Cerebellar cortex (tissue), 1 donor: Measurements from ENCODE around the gene SDK2.

Experiments used
- DNase-seq: peaks from one replicate; pipeline ENCODE4 v3.0.0-alpha.2; 2015; ENCODE audit warnings: low spot score

The SDK2 gene

GRCh38 chr17:73586921-73587602, 57.2 kb downstream of the SDK2 start:
- no peak for DNase-seq

DNA sequence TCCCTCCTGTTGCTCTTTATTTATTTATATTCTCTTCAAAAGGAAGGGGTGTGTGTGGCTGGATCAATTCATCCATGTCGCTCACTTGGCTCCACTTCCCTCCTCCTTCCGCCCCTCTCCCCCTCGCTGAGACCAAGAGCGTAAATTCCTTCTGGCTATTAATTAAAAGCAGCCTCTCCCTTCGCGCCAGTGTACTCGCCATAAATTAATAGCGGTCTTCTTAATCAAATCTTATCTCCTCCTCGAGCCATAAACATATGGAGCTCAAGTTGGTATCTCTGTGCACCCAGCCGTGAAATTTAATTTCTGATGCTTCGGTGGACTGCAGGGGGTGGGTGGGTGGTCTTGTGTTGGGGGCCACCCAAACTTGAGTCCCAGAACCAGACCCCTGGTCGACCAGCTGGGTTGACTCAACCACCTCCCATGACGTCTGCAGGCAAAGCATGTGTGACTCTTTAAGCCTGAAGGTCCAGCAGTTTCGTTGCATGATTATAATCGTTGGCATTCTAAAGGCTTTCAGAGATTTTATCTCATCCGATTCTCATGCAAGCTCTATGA, 57.9 kb downstream of the SDK2 start:
- no peak for DNase-seq

DNA sequence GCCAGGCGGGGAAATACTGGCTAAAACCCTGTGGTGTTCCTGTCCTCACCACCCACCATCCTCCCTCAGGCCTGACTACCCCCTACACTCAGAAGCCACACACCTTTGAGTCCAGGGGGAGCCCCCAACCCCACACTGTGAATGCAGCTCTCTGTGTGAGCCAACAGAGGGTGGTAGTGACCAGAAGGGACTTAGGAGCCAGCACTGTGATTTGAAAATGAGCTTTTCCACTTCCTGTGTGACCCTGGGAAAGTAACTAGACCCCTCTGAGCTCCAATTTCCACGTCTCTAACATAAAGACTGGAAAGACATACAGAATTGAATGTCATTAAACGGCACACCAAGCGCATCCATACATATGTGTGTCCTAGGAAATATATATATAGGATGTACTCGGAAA, 58.7 kb downstream of the SDK2 start:
- no peak for DNase-seq

GRCh38 chr17:73584987-73585386, 59.3 kb downstream of the SDK2 start:
- no peak for DNase-seq

DNA sequence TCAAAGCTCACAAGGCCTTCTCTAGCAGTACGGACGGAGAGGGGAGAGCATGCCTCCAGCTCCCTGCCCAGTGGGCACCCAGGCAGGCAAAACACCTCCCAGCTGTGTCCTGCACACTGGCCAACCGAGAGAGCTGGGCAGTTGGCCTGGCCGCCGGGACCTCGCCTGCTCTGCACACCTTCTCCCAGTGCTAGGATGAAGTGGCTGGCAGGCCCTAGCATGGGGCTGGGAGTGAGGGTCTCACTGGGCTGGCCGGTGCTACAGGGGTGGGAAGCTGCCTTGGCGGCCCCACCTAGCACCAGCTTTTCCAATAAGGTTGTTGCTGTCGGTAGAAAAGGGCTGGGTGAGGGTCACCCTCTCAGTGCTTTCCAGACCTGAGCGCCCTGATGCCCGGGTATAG, 60.2 kb downstream of the SDK2 start:
- DNase-seq = no peak

- DNase-seq = no peak
These were observed 61.4 kb downstream of the SDK2 start for GRCh38 chr17:73582821-73583220.

DNA sequence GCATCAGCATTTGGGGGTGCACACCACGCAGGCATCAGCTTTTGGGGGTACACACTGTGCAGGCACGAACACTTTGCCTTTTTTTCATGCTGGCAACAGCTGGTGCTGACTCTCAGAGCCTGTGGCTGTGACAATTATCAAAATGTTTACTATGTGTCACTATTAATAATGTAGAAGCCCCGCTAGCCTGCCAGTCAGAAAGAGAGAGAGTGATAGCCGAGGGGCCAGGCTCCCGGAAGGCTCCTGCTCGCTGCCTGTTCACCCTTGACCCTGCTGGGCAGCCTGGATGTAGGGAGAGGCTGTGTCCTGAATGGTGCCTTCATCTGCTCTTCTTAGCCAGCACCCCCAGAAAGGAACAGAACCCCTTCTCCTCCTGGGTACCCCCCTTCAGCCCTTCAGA, 61.9 kb downstream of the SDK2 start:
- no peak for DNase-seq

DNA sequence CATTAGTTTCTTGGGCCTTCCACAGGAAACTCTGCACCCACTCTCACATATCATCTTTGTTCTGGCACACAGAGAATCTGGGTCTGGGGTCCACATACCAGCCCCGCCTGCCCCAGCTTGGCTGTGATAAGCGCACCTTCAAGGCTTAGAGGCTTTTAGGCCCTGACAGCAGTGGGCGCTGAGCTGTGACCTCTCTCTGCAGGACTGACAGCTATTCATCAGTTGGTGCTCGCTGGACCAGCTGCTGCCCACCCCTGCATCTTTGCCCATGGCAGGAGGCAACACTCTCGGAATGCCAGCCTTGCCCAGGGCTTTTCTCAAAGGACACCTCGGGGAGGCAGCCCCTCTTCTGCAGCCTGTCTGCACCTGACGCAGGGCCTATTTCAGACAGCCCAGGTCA, 62.9 kb downstream of the SDK2 start:
- DNase-seq = no peak

DNA sequence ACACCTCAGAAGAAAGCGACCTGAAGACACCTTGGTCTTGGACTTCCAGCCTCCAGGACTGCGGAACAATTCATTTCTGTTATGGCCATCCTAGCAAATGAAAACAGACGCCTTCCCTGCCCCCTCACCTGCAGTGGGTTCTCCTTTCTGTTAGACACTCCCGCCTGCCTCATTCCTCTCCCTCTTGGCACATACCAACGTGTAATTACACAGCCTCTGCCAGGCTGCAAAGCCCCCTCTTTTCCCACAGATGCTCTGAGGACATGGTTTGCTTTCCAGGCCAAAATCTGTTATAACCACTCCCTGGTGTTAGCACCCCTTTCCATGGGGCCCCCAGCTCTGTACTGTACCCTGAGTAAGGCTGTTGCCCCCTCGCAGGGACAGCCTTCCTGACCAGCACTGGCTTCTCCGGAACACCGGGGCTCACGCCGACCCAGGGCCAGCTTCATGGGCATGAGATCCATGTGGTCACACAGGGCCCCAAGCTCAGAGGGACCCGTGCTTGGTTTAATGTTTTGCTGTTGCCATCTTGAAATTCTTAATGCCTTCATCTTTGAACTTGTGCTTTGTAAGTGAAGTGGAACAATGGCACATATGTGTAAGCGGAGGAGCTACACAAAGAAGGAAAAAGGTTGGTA, 64.1 kb downstream of the SDK2 start:
- no peak for DNase-seq

DNA sequence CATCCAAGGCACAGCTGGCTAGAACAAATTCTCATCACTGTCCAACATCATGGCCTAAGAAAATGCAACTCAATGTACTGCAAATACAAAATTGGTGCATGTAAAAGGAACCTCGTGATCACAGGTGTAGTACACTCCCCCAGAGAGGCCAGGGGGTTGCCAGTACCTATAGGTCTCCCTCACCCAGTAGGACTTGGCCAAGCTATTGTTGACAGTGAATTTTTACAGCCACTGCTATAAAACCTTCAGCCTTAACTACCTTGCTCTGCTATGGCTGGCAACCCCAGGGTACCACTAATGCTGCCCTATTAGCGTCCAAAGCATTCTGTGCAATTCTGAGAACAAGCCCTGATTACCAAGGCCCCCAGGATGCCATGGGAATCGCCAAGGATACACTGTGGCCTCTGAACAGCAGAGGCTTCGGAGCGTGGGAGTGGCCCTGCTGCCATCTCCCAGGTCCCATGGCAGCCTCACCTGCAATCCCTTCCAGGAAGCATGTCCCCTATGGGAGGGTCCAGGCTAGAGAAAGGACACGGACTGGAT, 67.6 kb downstream of the SDK2 start:
- DNase-seq = no peak

DNA sequence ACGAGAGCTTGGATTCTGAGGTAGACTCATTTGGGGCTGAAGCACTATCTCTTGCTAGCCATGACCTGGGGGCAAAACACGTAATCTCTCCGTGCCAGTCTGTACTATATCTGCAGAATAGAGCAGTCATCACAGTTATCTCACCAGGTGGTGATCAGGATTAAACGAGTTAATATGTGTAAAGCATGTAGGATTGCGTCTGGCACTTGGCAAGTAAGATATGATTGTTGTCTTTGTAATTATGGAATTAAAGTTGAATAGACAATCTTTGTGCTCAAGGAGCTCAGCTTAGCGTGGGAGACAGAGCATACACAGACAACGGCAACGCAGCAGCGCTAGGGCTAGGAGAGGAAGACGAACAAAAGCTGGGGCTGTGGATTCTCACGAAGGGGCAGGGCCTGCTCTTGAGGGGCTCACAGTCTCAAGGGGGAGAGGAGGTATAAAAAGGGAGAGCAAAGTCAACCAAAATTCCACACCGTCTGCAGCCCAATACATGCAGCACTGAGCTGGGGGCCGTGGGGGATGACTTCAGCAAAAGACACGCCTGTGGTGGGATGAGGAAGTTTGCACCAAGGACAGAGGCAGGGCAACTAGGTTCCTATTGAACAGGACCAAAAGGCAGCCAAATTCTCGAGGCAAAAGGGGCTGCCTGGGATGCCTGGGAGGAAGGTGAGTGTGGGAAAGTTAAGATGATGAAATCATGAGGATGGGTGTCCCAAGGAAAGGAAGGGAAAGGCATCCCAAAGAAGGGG, 68.6 kb downstream of the SDK2 start:
- DNase-seq = no peak

DNA sequence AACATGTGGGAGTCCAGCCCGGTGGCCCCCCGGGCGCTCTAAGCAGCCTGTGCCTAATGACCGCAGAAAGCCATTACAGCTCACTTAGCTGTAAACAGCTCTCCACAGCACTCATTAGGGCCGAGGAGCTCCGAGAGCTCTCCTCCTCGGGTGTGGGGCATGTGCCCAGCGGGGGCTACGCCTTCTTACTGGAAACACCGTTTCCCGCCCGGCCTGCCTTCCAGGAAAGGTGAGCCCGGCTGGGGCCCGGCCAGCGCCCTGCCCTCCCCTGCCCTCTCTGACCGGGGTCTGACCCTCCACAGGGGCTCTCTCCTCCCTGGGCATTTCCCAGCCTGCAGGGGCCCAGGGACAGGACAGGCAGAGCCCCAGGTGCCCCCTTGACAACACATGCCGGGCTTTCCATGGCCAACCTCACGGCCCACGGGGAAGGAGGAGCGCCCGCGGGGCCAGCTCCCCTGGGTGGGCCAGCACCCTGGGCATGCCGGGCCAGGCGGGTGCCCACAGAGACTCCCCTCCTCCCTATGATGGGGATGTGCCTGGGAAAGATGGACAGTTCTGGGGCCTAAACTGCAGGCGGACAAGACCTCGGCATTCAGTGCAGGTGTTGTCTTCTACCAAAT, 72.6 kb downstream of the SDK2 start:
- DNase-seq = no peak

DNA sequence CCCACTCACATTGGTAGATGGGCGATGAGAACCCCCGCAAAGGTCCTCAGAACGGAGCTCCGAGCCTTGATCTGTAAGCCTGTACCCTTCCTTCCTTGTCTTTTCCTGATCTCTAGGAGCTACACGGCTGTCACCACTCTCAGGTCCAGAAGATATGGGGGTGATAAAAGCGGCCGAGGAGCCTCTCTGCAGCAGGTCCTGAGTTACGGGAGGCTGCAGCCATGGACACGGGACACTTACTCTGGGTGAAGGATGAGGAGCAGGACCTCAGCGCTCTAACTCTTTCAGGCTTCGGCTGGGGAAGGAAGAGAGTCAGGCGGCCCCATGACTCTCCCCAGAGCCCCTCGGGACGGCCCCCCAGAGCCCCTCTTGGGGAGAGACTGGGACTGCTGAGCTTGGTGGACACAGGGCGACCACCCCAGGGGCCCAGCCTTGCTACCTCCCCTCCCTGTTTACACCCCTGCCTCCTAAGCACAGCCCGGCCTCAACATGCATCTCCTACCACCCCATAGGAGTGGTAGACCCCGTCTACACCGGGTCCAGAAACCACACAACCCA, 74.4 kb downstream of the SDK2 start:
- no peak for DNase-seq

GRCh38 chr17:73568934-73569333, 75.3 kb downstream of the SDK2 start:
- DNase-seq = no peak

DNA sequence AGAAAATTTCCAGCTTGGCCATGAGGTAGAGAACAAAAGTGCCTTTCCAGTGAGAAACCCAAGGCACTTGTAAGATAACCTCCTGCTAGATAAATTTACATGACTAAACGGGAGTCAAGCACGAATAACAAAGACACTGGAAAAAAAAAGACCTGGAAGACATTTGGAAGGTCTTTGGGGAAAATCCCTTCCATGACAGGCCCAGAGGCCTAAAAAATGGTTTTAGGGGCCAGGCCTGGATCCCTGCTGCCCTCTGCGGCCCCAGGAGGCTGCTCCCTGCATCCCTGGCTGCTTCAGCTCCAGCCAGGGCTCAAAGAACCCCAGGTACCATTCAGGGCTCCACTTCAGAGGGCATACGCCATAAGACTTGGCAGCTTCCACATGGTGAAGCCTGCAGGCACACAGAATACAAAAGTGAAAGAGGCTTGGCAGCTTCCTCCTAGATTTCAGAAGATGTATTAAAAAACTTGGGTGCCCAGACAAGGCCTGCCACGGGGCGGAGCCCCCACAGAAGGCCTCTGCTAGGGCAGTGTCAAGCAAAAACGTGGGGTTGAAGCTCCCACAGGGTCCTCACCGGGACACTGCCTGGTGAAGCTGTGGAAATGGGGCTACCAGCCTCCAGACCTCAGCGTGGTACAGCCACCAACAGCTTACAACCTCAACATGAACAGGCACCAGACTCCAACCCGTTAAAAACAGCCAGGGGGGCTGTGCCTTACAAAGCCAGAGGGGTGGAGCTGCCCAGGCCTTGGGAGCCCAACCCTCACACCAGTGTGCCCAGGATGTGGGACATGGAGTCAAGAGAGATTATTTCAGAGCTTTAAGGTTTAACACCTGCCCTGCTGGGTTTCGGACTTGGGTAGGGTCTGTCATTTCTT, 77.1 kb downstream of the SDK2 start:
- DNase-seq = no peak

GRCh38 chr17:73564843-73565242, 79.4 kb downstream of the SDK2 start:
- DNase-seq = no peak

DNA sequence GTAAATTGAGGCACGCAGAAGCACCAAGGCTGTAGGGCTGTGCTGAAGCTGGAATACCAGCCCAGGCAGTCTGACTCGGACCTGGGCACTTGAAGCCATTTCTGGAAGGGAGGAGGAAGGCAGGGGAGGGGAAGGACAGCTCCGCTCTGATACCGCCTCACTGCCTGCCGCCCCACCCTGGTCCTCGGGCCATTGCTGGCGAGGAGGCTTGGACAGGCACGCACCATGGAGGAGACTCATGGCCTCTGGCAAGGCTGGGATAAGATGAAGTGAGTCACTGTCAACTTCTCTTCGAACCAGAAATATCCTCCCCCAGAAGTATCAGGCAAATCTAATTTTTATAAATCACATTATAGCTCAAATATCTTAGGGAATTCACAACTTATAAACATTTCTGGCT, 81.3 kb downstream of the SDK2 start:
- DNase-seq = no peak

GRCh38 chr17:73561111-73561510, 83.1 kb downstream of the SDK2 start:
- DNase-seq = no peak

DNA sequence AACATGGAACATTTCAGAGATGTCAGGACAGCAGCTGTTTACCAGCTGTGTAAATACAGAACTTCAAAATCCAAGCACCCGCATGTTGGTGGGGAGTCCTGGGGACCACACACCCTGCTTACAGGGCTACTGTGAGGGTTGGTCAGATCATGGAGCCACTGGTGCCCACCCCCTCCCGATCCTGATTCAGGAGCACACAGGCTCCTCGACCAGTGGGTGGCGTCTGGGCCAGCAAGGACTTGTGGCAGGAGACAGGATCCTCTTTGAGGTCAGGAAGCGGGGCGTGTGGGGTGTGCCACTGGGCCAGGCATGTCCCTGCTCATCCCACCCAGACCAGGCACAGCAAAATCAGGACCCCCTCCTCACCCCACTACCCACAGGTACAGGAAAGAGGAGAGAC, 83.6 kb downstream of the SDK2 start:
- no peak for DNase-seq

DNA sequence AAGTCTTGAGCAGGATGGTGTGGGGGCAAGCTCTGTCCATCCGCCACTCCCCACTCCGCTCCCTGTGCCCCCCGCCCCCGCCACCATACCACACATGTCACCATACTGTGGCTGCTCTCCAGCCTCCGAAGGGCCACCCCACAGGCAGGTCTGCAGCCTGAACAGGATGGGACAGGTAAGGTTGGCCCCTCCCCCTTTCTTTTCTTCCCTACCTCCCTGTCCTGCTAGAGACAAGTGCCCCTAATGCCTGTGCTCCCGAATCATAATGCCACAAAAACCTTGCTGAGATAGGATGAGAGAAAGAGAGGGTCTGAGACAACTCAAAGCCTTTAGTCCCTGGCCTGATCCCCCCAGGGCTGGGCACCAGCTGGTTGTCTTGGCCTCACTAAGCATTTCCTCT, 84.7 kb downstream of the SDK2 start:
- no peak for DNase-seq
